Common myeloid progenitor, CD34-positive (primary cell): Measurements from ENCODE around the gene TCIRG1.

Experiments
- CTCF ChIA-PET: fragments of 350-600 bp; sonication (Branson Sonifier 250); formaldehyde crosslinking; loops from one replicate; lab custom pipeline; 2021; ENCODE audit warnings: antibody characterized with exemption; lab: Charles Lee
- POLR2A ChIA-PET: fragments of 350-600 bp; sonication (Branson Sonifier 250); formaldehyde crosslinking; loops from one replicate; lab custom pipeline; 2021; ENCODE audit warnings: antibody characterized with exemption; lab: Charles Lee
- DNase-seq, 3 donors: peaks; one replicate each; pipeline versions ENCODE4 v3.0.0 to v3.0.0-alpha.2; 2013
- H3K27ac ChIP-seq, 2 experiments: 1 replicate in 1 of 2; 2 replicates in 1 of 2; pipeline ENCODE4 v1.7.0; 2013; ENCODE audit warnings: inconsistent platforms in 2 of 2, low read length in 2 of 2, mild to moderate bottlenecking in 2 of 2, low read depth in 1 of 2, moderate library complexity in 1 of 2; ENCODE audit not compliant: severe bottlenecking in 2 of 2, insufficient read depth in 1 of 2, poor library complexity in 1 of 2
- H3K27me3 ChIP-seq, 5 experiments: replicated peaks in 2 of 5; 1 replicate in 3 of 5; 2 replicates in 2 of 5; pipeline versions ENCODE4 v1.6.1 to v1.7.0; 2013; ENCODE audit warnings: low read length in 4 of 5, mild to moderate bottlenecking in 2 of 5, moderate library complexity in 2 of 5, inconsistent platforms in 1 of 5; ENCODE audit not compliant: insufficient read depth in 5 of 5, control insufficient read depth in 4 of 5
- H3K36me3 ChIP-seq, 4 experiments: 1 replicate in 2 of 4; 2 replicates in 2 of 4; pipeline versions ENCODE4 v1.6.1 to v1.7.0; 2013; ENCODE audit warnings: low read length in 3 of 4, control low read depth in 1 of 4, mild to moderate bottlenecking in 1 of 4; ENCODE audit not compliant: control insufficient read depth in 4 of 4, insufficient read depth in 4 of 4
- H3K4me1 ChIP-seq, 4 experiments: 1 replicate in 3 of 4; 2 replicates in 1 of 4; pipeline versions ENCODE4 v1.6.1 to v1.7.1; 2013; ENCODE audit warnings: low read length in 3 of 4, mild to moderate bottlenecking in 3 of 4, control low read depth in 1 of 4, inconsistent platforms in 1 of 4, moderate library complexity in 1 of 4; ENCODE audit not compliant: control insufficient read depth in 4 of 4, insufficient read depth in 4 of 4; ENCODE audit errors: control extremely low read depth in 1 of 4
- H3K4me3 ChIP-seq, 7 experiments: 1 replicate in 4 of 7; 2 replicates in 3 of 7; pipeline versions ENCODE4 v1.5.1 to v1.7.0; 2013; ENCODE audit warnings: mild to moderate bottlenecking in 7 of 7, low read length in 6 of 7, moderate library complexity in 6 of 7, inconsistent platforms in 2 of 7, low read depth in 2 of 7, control low read depth in 1 of 7; ENCODE audit not compliant: insufficient read depth in 4 of 7, control insufficient read depth in 1 of 7; ENCODE audit errors: extremely low read depth in 1 of 7
- H3K9me3 ChIP-seq, 5 experiments: 1 replicate in 4 of 5; 2 replicates in 1 of 5; pipeline versions ENCODE4 v1.6.1 to v1.7.1; 2013; ENCODE audit warnings: low read length in 4 of 5, mild to moderate bottlenecking in 2 of 5, inconsistent platforms in 1 of 5, low read depth in 1 of 5, moderate library complexity in 1 of 5; ENCODE audit not compliant: control insufficient read depth in 4 of 5, insufficient read depth in 2 of 5; ENCODE audit errors: control extremely low read depth in 1 of 5
- WGBS: methylation state at CpG from one replicate; pipeline ENCODE4 v1.1.5; 2013; ENCODE audit not compliant: insufficient coverage; 5-methylcytosine and 5-hydroxymethylcytosine counted together

Gene TCIRG1

DNA sequence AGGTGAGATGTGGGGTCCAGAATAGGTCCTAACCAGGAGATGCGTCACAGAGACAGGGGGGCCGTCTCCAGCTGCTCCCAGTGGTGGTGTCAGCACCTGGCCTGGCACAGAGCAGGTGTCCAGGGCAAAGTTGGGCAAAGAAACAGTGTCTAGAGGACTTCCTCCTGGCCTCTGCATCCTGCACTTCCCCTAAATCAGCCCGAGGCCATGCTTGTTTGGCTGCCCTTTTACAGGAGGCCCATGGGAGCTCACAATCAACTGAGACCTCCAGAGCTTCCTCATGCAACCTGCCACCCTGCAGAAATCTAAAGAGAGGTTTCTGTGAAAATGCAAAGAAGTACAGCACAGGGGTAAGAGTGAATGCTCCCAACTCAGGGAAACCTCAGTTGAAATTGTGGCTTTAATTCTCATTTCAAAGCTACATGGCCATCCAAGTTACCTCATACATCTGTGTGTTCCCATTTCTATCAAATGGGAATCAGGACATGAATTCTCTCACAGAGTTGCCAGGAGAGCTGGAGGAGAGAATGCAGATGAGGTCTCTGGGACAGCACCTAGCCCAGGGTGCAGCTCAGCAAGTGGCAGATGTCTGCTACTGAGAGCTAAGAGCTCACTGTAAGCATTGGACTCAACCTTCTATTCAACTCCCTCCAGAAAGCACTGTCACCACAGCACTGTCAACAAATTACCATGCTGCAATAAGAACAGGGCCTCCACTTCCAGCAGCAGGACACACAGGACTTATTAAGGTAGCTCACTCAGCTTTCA, 32.6 kb downstream of the TCIRG1 start:
- Histone ChIP-seq H3K27me3 (no peaks in the 10 kb centered on the region), H3K9me3 (no peaks in the 10 kb centered on the region), H3K27ac (no peak overlapping the region), H3K4me3 (no peak overlapping the region), H3K36me3 (peaks cover 5 to 72% (median 60%) of the 10 kb centered on the region in 4 experiments), H3K4me1 (peaks cover 0 to 4% (median 2%) of the 10 kb centered on the region in 4 experiments)
- CTCF ChIA-PET: interaction anchor here (0.9 to 1.8 kb wide), 5 partner anchors 9 to 138 kb away, joined by 3 to 6 read pairs (median 4); no protein-coding TSS in a partner anchor
- POLR2A ChIA-PET: no interaction called here
- WGBS: 61% methylated on average over 3 of the region's 3 CpGs
- peak in 2 of 3 donors; percentile 11 to 12 for DNase-seq

DNA sequence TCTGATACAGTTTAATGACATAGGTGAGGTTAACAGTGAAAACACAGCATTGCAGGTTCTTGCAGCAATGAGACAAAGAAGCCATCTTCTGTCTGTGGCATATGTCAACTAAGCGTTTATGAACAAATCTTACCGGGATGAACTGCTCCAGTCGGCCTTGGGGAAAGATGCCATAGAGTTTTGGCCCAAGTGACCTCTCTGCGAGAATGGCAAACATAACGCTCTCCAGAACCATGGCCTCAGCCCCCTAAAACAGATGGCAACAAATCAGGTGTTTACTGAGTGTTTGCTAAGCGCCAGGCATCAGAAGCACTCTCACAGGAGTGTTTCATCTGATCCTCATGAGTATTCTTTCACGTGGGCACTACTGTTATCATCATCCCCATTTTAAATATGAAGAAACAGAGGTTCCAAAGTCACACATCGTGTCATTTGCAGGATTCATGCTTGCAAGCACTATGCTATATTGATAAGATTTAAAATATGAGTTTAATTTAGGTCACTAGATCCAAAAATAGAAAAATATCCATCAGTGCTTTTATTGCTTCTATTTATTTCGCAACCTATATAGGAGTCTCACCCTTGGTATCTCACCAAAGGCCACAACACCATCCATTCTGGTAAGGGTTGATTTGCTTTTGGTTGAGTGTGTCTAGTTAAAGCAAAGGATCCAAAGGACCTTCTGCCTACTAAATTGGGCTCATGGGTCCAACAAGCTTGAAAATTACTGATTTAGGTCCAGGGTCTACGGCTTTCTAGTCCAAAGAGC, 35.9 kb downstream of the TCIRG1 start:
- H3K9me3 ChIP-seq: no peaks in the 10 kb centered on the region
- no peak overlapping the region for H3K27ac ChIP-seq
- 99% methylated on average over 6 of the region's 10 CpGs for WGBS
- H3K27me3 ChIP-seq: no peaks in the 10 kb centered on the region
- ChIA-PET POLR2A (no interaction called here), CTCF (interaction anchor here (1.2 kb wide), 2 partner anchors 128 to 132 kb away, joined by 3 read pairs; no protein-coding TSS in a partner anchor)
- peaks cover 9 to 60% (median 38%) of the 10 kb centered on the region in 4 experiments for H3K36me3 ChIP-seq
- DNase-seq: no peak
- no peak overlapping the region for H3K4me3 ChIP-seq
- H3K4me1 ChIP-seq: peaks cover 0 to 4% (median 2%) of the 10 kb centered on the region in 4 experiments

DNA sequence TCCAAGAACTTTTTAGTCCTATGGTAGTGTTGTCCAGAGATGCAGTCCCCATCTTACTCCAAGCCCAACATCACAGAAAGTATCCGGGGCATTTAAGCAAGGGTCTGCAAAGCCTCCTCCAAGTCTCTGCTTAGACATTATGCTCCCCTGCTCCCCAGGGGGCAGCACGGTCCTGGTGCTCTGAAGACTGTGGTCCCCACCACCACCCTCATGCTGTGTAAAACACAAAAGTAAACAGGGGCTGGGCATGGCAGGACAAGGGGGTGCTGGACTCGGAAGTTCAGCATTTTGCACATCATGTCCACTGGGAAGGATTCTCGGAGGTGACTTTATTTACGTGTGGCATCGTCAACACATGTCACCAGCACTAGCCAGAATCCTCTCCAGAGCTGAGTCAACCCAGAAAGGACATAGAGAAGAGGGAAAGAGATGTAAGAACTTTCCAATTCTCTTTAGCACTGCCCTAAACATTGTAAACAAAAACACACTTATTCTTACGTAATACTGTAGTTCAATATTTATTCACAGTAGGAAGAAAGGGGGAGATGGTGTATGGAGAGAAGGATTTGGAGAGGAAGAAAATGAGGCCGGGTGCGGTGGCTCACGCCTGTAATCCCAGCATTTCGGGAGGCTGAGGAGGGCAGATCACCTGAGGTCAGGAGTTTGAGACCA, 37.7 kb downstream of the TCIRG1 start:
- H3K27ac ChIP-seq: no peak overlapping the region
- POLR2A ChIA-PET: no interaction called here
- WGBS: 93% methylated on average over 10 of the region's 11 CpGs

DNA sequence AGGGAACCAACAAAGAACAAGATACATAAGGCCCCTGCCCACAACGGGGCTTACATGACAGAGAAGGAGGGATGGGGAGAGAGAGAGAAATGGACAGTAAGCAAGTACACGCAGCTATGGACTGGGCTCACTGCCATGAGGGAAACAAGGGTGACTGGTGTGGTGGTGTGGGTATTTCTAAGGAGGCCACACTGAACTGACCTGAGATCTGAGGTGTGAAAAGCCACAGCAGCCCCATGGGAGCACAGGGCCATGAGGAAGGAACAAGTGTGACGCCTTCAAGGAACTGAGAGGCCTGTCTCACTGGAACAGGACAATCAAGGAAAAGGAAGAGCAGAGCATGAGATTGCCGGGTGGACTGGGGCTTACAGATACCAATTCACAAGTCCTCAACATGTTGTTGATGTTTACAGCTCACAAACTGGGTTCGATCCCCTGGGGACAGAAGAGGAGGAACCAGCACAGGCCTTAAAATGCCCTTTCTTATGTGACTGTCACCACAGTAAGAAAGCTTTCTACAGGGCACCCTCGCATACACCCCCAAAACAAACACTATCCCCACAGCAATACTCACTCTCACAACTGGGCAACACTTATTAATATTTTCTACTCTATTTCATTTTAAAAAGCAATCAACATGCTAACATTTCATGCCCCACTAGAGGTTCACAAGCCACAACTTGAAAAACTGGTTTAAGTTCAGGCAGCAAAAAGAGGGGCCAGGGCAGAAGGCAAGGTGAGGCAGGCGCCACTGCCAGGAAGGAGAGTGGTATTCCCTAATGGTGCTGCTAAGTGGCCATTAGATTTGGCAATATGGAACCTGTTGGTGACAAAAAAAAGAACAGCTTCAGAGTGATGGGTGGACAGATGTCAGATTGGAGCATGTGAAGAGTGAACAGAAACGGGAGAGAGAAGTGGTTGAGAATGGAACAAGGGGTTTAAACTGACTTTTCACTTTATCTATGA, 39.1 kb downstream of the TCIRG1 start:
- ChIA-PET CTCF (interaction anchor here (0.7 to 2.5 kb wide), 6 partner anchors 11 to 133 kb away, joined by 3 to 6 read pairs (median 3); no protein-coding TSS in a partner anchor), POLR2A (interaction anchor here (0.7 kb wide), 1 partner anchor 41 kb away, joined by 3 read pairs; no protein-coding TSS in a partner anchor)
- Histone ChIP-seq H3K9me3 (no peaks in the 10 kb centered on the region), H3K27ac (no peak overlapping the region), H3K4me3 (no peak overlapping the region), H3K36me3 (peaks cover 13 to 55% (median 30%) of the 10 kb centered on the region in 4 experiments), H3K27me3 (no peaks in the 10 kb centered on the region), H3K4me1 (no peaks in the 10 kb centered on the region)
- 91% methylated on average over 5 of the region's 8 CpGs for WGBS
- DNase-seq: no peak

More for the DNA sequence above, 37.7 kb downstream of the TCIRG1 start:
- no peaks in the 10 kb centered on the region for H3K9me3 ChIP-seq
- H3K27me3 ChIP-seq: no peaks in the 10 kb centered on the region
- peaks cover 0 to 2% (median 0%) of the 10 kb centered on the region in 4 experiments for H3K4me1 ChIP-seq
- no peak overlapping the region for H3K4me3 ChIP-seq
- CTCF ChIA-PET: interaction anchor here (0.6 to 2.5 kb wide), 14 partner anchors 12 to 135 kb away, joined by 3 to 9 read pairs (median 3); partner anchors contain the start of gene ALDH3B1
- DNase-seq: peak; percentile 50 to 71 (median 68)
- H3K36me3 ChIP-seq: peaks cover 13 to 57% (median 35%) of the 10 kb centered on the region in 4 experiments

DNA sequence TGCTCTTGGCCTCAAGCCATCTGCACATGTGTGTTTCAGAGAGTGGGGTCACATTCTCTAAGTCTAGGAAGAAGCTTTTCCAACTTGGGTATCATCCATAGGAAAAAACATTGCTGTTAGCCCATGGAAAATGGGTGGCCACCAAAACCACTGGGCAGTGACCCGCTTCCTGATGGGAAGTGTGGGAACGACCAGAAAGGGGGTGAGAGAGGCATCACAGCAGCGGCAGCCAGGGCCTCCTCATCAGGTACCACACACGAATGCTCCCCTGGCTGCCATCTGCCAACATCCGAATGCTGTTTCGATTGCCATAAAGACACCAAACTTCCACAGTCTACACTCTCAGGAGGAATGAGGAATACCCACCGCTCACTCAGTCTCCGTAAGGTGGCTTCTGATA, 42.0 kb downstream of the TCIRG1 start:
- CTCF ChIA-PET: interaction anchor here (0.7 to 1.5 kb wide), 2 partner anchors 10 to 126 kb away, joined by 3 read pairs; no protein-coding TSS in a partner anchor
- H3K27me3 ChIP-seq: no peaks in the 10 kb centered on the region
- H3K36me3 ChIP-seq: peaks cover 8 to 39% (median 14%) of the 10 kb centered on the region in 4 experiments
- no peak overlapping the region for H3K4me3 ChIP-seq
- DNase-seq: no peak
- H3K27ac ChIP-seq: no peak overlapping the region
- no peaks in the 10 kb centered on the region for H3K9me3 ChIP-seq
- peaks cover 0 to 5% (median 0%) of the 10 kb centered on the region in 4 experiments for H3K4me1 ChIP-seq
- POLR2A ChIA-PET: no interaction called here
- 92% methylated on average over 6 of the region's 8 CpGs for WGBS

DNA sequence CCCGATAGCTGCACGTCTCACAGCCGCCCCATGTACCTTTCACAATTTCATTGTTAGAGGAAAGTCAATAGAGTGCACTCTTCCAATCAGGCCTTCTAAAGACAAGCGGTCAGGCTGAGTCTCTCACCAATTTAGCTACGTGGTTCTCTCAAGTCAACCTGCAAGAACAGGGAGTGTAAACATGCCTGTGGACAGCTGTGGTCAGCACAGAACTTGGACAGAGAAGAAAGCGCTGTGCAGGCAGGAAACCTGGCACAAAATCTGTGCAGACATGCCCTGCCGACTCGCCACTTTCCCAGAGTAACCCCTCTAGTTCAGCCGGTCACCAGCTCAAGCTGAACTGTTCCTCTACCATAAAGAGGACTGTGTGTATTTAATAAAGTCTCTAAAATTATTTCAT, 42.9 kb downstream of the TCIRG1 start:
- Histone ChIP-seq H3K4me1 (peaks cover 0 to 5% (median 0%) of the 10 kb centered on the region in 4 experiments), H3K9me3 (no peaks in the 10 kb centered on the region), H3K27me3 (no peaks in the 10 kb centered on the region), H3K36me3 (peaks cover 8 to 36% (median 14%) of the 10 kb centered on the region in 4 experiments), H3K27ac (no peak overlapping the region), H3K4me3 (no peak overlapping the region)
- ChIA-PET CTCF (interaction anchor here (0.9 to 1.5 kb wide), 3 partner anchors 9 to 125 kb away, joined by 3 to 4 read pairs (median 3); no protein-coding TSS in a partner anchor), POLR2A (no interaction called here)
- 100% methylated on average over 3 of the region's 9 CpGs for WGBS
- no peak for DNase-seq
